Measurements from ENCODE around the gene NCOA7. TPM values are rescaled to one million over a fixed set of nuclear protein-coding genes. Genes with fewer than 3 reads are reported as not detected.
"Not testable (repeated sequence)": the region's sequence is repeated elsewhere in the genome, so short reads cannot be mapped to it uniquely, and the experiment has no call there.

The NCOA7 gene
- total RNA-seq, 1 donor from 2014 or later: 7.7 TPM

DNA sequence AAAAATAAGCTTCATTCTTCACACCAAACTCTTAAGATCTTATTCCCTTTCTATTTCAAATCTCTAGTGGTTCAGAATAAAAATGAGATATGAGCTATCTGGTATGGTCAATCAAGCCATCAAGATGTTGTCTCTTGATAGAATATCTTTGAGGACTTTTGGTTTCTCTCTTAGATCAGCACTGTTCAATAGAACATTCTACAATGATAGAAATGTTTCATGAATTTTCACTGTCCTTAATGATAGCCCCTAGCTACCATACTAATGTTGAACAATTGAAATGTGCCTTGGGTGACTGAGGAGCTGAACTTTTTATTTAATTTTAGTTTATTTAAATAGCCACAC, 141.7 kb downstream of the NCOA7 start:
- Histone ChIP-seq H3K9ac (no peak overlapping the region), H4K20me1 (ENCODE audit: low read depth) (no peaks in the 10 kb centered on the region), H3K4me1 (no peaks in the 10 kb centered on the region), H3F3A (ENCODE audit: low read depth) (no peaks in the 10 kb centered on the region), H3K27me3 (no peaks in the 10 kb centered on the region), H2AFZ (replicated peaks) (no peak overlapping the region), H3K9me3 (ENCODE audit: low read depth) (no peaks in the 10 kb centered on the region), H3K4me2 (no peak overlapping the region), H3K36me3 (no peaks in the 10 kb centered on the region), H3K79me2 (ENCODE audit: low read depth) (no peaks in the 10 kb centered on the region), H3K4me3 (no peak overlapping the region), H3K27ac (no peak overlapping the region)
- DNase-seq (ENCODE audit: low spot score): no peak
- H3K9me3 Mint-ChIP-seq: no peaks in the 10 kb centered on the region
- peaks cover 2% of the 10 kb centered on the region for H3K27me3 Mint-ChIP-seq (ENCODE audit: insufficient read depth, low read depth)
- H3K4me1 Mint-ChIP-seq: no peaks in the 10 kb centered on the region
- H3K36me3 Mint-ChIP-seq: no peaks in the 10 kb centered on the region
- H3K4me3 Mint-ChIP-seq: no peak overlapping the region
- TF ChIP-seq EZH2phosphoT487 (IDR thresholded peaks at IDR 0.05) (no peak), EZH2 (IDR thresholded peaks at IDR 0.05) (no peak), CTCF (IDR thresholded peaks at IDR 0.05) (no peak)
- H3K27ac Mint-ChIP-seq: no peak overlapping the region

DNA sequence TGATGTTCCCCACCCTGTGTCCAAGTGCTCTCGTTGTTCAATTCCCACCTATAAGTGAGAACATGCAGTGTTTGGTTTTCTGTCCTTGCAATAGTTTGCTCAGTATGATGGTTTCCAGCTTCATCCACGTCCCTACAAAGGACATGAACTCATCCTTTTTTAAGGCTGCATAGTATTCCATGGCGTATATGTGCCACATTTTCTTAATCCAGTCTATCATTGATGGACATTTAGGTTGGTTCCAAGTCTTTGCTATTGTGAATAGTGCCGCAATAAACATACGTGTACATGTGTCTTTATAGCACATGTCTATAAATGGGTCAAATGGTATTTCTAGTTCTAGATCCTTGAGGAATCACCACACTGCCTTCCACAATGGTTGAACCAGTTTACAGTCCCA, 144.8 kb downstream of the NCOA7 start:
- H3K79me2 ChIP-seq (ENCODE audit: low read depth); DNase-seq (ENCODE audit: low spot score); H3K4me3 ChIP-seq; H3K27me3 ChIP-seq; H2AFZ ChIP-seq (replicated peaks); H3K9ac ChIP-seq; H3K4me1 Mint-ChIP-seq; H3K36me3 ChIP-seq; H3K27ac ChIP-seq; H3F3A ChIP-seq (ENCODE audit: low read depth); H4K20me1 ChIP-seq (ENCODE audit: low read depth); H3K9me3 ChIP-seq (ENCODE audit: low read depth); H3K4me1 ChIP-seq; H3K27me3 Mint-ChIP-seq (ENCODE audit: insufficient read depth, low read depth); H3K36me3 Mint-ChIP-seq; H3K27ac Mint-ChIP-seq; H3K4me3 Mint-ChIP-seq; H3K9me3 Mint-ChIP-seq; H3K4me2 ChIP-seq: not testable (repeated sequence)

DNA sequence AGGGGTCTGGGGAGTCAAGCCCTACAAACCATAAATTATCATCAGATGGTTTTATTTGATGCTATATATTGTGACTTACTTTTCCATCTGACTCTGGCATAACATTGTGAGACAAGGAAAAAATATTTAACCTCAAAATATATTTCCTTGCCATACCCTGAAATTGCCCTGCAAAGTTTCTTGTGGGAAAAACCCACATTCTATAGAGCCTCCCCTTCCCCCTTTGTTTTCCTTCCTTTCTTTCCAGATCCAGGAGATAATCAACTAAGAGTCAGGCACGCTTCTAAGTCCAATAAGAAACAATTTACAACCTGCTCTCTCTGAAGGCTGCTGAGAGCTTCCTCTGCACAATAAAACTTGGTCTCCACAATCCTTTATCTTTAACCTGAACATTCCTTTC, 148.3 kb downstream of the NCOA7 start:
- no peaks in the 10 kb centered on the region for H3K27me3 ChIP-seq
- Mint-ChIP-seq H3K4me1 (no peaks in the 10 kb centered on the region), H3K4me3 (no peak overlapping the region), H3K36me3 (no peaks in the 10 kb centered on the region), H3K27me3 (ENCODE audit: insufficient read depth, low read depth) (peaks cover 2% of the 10 kb centered on the region), H3K9me3 (no peaks in the 10 kb centered on the region), H3K27ac (no peak overlapping the region)
- TF ChIP-seq EZH2 (IDR thresholded peaks at IDR 0.05): no peak
- TF ChIP-seq CTCF (IDR thresholded peaks at IDR 0.05): no peak
- TF ChIP-seq EZH2phosphoT487 (IDR thresholded peaks at IDR 0.05): no peak
- H2AFZ ChIP-seq (replicated peaks): no peak overlapping the region
- H3K4me2 ChIP-seq: no peak overlapping the region
- H3K9ac ChIP-seq: no peak overlapping the region
- no peak overlapping the region for H3K27ac ChIP-seq
- H4K20me1 ChIP-seq (ENCODE audit: low read depth): no peaks in the 10 kb centered on the region
- H3K36me3 ChIP-seq: no peaks in the 10 kb centered on the region
- no peaks in the 10 kb centered on the region for H3F3A ChIP-seq (ENCODE audit: low read depth)
- H3K9me3 ChIP-seq (ENCODE audit: low read depth): no peaks in the 10 kb centered on the region
- peaks cover 4% of the 10 kb centered on the region for H3K4me1 ChIP-seq
- no peak overlapping the region for H3K4me3 ChIP-seq
- no peaks in the 10 kb centered on the region for H3K79me2 ChIP-seq (ENCODE audit: low read depth)
- DNase-seq (ENCODE audit: low spot score): no peak

GRCh38 chr6:125939791-125940190, 149.0 kb downstream of the NCOA7 start:
- no peak for TF ChIP-seq EZH2phosphoT487 (IDR thresholded peaks at IDR 0.05)
- TF ChIP-seq EZH2 (IDR thresholded peaks at IDR 0.05): no peak
- TF ChIP-seq CTCF (IDR thresholded peaks at IDR 0.05): no peak
- H3K36me3 ChIP-seq: no peaks in the 10 kb centered on the region
- H3K4me1 ChIP-seq: peaks cover 4% of the 10 kb centered on the region
- H2AFZ ChIP-seq (replicated peaks): no peak overlapping the region
- Mint-ChIP-seq H3K4me3 (no peak overlapping the region), H3K27me3 (ENCODE audit: insufficient read depth, low read depth) (peaks cover 2% of the 10 kb centered on the region), H3K36me3 (no peaks in the 10 kb centered on the region), H3K27ac (no peak overlapping the region), H3K4me1 (no peaks in the 10 kb centered on the region), H3K9me3 (no peaks in the 10 kb centered on the region)
- no peaks in the 10 kb centered on the region for H3K79me2 ChIP-seq (ENCODE audit: low read depth)
- no peak overlapping the region for H3K4me2 ChIP-seq
- H3K4me3 ChIP-seq: no peak overlapping the region
- H3K27me3 ChIP-seq: no peaks in the 10 kb centered on the region
- H3K27ac ChIP-seq: no peak overlapping the region
- DNase-seq (ENCODE audit: low spot score): no peak
- no peaks in the 10 kb centered on the region for H3K9me3 ChIP-seq (ENCODE audit: low read depth)
- H3F3A ChIP-seq (ENCODE audit: low read depth): no peaks in the 10 kb centered on the region
- no peaks in the 10 kb centered on the region for H4K20me1 ChIP-seq (ENCODE audit: low read depth)
- no peak overlapping the region for H3K9ac ChIP-seq
